ENCODE data around the gene KIF19. TPM values are rescaled to one million over a fixed set of nuclear protein-coding genes. Genes with fewer than 3 reads are reported as not detected.

The KIF19 gene
- total RNA-seq, 4 donors from 2014 or later, result 0.65 to 0.91 (median 0.68) TPM; not detected in 1

DNA sequence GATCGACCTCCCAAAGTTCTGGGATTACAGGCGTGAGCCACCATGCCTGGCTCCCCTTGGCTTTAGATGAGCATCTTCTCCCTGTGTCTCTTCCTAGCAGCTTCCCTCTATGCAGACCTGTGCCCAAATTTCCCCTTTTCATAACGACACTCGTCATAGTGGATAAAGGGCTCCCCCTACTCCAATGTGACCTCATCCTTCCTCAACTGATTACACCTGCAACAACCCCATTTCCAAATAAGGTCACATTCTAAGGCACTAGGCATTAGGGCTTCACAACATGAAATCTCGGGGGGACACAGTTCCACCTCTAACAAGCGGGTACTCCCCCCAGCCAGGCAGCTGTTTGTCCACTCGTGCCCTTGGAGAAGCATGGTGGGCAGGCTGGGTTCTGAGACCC is 10.3 kb downstream of the KIF19 start:
- intact Hi-C loops (cut with DNase I; ENCODE audit: low total_unique reads), result no loop called here

DNA sequence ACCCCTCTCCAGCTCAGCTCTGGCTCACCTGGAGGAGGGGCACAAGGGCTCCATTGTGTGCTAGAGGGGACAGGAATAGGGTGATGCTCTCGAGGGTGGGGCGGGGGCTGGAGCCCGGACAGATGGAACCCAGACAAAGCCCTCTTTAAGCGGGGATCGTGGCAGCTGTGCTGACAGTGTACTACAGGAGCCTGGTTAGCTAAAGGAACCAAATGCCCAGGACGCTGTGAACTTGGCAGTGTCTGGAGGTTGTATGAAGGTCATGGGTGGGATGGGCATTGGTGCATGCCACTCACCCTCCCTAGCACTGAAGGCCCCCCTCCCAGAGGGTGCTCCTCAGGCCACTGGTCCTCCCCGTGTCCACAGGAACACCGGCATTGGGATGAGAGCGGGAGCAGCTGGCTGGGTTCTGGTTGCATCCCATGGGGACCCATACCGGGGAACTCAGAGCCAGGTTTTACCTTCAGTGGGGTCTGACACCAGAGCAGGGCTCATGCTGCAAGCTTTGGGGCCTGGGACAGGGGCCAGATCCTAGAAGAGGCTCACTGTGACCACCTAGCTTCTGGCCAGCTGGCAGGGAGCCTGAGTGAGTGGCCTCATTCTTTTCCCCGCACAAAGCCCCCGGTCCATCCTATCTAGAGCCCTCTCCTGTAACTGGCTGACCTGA is 11.9 kb downstream of the KIF19 start:
- no peak overlapping the region for H3K4me3 ChIP-seq (ENCODE audit: low read depth, poor library complexity, severe bottlenecking)
- TF ChIP-seq POLR2A (IDR thresholded peaks at IDR 0.05), result no peak
- TF ChIP-seq, protein P1, sequence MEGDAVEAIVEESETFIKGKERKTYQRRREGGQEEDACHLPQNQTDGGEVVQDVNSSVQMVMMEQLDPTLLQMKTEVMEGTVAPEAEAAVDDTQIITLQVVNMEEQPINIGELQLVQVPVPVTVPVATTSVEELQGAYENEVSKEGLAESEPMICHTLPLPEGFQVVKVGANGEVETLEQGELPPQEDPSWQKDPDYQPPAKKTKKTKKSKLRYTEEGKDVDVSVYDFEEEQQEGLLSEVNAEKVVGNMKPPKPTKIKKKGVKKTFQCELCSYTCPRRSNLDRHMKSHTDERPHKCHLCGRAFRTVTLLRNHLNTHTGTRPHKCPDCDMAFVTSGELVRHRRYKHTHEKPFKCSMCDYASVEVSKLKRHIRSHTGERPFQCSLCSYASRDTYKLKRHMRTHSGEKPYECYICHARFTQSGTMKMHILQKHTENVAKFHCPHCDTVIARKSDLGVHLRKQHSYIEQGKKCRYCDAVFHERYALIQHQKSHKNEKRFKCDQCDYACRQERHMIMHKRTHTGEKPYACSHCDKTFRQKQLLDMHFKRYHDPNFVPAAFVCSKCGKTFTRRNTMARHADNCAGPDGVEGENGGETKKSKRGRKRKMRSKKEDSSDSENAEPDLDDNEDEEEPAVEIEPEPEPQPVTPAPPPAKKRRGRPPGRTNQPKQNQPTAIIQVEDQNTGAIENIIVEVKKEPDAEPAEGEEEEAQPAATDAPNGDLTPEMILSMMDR (IDR thresholded peaks at IDR 0.05), result no peak
- WGBS, 2 donors, result 69 to 74% methylated on average over 10 to 12 of the region's 12 CpGs
- intact Hi-C loops (cut with DNase I; ENCODE audit: low total_unique reads), result no loop called here
- DNase-seq (ENCODE audit: low spot score in 2 of 2), result no peak

More for the DNA sequence above, 10.3 kb downstream of the KIF19 start:
- WGBS, 2 donors, result 81 to 83% methylated on average over 7 of the region's 7 CpGs
- no peak overlapping the region for H3K4me3 ChIP-seq (ENCODE audit: low read depth, poor library complexity, severe bottlenecking)
- no peak for TF ChIP-seq POLR2A (IDR thresholded peaks at IDR 0.05)
- TF ChIP-seq, protein P1 (IDR thresholded peaks at IDR 0.05), result no peak
- no peak for DNase-seq (ENCODE audit: low spot score in 2 of 2)

DNA sequence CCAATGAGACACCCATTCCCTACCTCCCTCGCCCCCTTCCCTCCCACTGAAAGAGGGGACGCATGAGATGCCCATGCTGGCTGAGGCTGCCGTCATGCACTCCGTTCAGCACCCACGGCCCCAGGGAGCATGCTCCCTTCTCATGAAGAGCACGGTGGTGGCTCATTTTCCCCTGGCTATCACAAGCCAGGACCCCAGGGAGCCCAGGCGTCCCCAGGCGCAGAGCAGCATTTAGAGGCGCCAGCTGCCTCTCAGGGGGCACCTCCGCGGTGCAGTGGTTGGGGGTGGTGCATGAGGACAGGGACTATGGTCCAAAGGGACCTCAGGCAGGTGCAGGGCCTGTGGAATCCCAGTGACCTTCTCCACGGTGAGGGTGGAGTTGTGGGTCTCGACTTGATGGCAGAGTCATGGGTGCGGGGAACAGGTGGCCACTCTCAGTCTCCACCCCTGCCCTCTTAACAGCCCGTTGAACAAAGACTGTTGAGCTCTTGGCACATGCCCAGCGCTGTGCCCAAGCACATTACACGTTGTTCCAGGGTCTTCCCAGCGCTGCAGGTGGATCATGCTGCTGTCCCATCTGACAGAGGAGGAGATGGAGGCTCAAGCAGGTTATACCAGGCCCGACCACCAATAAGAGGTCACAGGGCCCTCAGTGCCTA is 13.6 kb downstream of the KIF19 start:
- 68 to 84% methylated on average over 17 to 19 of the region's 19 CpGs for WGBS, 2 donors
- H3K4me3 ChIP-seq (ENCODE audit: low read depth, poor library complexity, severe bottlenecking), result no peak overlapping the region
- no peak for DNase-seq (ENCODE audit: low spot score in 2 of 2)
- intact Hi-C loops (cut with DNase I; ENCODE audit: low total_unique reads), result no loop called here
- no peak for TF ChIP-seq POLR2A (IDR thresholded peaks at IDR 0.05)
- TF ChIP-seq, protein P1 (IDR thresholded peaks at IDR 0.05), result no peak

DNA sequence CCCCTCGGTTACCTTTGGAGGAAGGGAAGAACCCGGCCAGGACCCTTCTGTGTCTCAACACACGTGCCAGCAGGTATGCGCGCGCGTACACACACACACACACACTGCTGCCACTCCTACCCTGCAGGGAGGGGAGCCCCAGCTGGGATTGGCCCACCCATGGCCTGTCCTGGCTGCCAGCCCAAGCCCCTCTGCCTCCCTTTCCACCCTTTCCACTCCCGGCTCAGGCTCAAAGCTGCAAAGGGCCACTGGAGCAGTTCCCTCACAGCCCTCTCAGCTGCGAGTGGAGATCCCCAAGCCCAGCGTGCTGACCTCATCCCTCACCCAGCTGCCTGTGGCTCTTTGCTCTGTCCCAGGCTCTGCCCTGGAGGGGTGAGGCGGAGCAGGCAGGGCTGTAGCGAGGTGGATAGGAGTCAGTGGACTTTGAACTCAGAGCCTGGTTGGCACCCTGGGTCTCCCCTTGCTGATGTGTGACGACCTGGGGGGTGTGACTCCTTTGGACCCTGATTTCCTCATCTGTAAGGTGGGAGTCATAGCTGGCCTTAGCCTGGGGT is 14.5 kb downstream of the KIF19 start:
- TF ChIP-seq, protein P1 (IDR thresholded peaks at IDR 0.05), result no peak
- TF ChIP-seq POLR2A (IDR thresholded peaks at IDR 0.05), result no peak
- 57 to 61% methylated on average over 12 to 13 of the region's 13 CpGs for WGBS, 2 donors
- H3K4me3 ChIP-seq (ENCODE audit: low read depth, poor library complexity, severe bottlenecking), result no peak overlapping the region
- intact Hi-C loops (cut with DNase I; ENCODE audit: low total_unique reads), result no loop called here
- DNase-seq (ENCODE audit: low spot score in 2 of 2), result no peak

DNA sequence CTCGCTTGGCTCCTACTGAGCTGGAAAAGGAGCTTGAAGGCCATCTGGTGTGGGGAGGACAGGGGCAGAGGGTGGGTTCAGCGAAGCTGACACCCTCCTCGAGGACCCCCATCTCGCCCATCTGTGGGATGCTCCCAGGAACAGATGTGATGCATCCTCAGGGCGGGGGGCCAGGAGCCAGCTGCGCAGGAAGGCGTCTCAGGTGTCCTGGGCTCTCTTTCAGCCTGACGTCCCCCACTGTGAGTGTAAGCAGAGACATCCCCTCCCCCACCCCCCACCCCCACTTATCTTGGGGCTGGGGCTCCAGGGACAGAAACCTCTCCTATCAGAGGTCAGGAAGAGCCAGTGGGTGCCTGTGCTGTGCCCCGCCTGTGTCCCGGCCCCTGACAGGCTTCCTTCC is 16.2 kb downstream of the KIF19 start:
- intact Hi-C loops (cut with DNase I; ENCODE audit: low total_unique reads), result no loop called here
- no peak for TF ChIP-seq POLR2A (IDR thresholded peaks at IDR 0.05)
- TF ChIP-seq, protein P1 (IDR thresholded peaks at IDR 0.05), result no peak
- 70 to 83% methylated on average over 8 to 10 of the region's 10 CpGs for WGBS, 2 donors
- H3K4me3 ChIP-seq (ENCODE audit: low read depth, poor library complexity, severe bottlenecking), result no peak overlapping the region
- no peak for DNase-seq (ENCODE audit: low spot score in 2 of 2)
